ENCODE results near the gene LRRC56.

Gene LRRC56

GRCh38 chr11:598005-598680 lies 60.8 kb downstream of the LRRC56 start:
- DNase-seq (ENCODE audit: low read depth in 2 of 2), result no peak

GRCh38 chr11:601573-602245 lies 64.4 kb downstream of the LRRC56 start:
- no peak for DNase-seq (ENCODE audit: low read depth in 2 of 2)

GRCh38 chr11:603154-603553 lies 65.8 kb downstream of the LRRC56 start:
- no peak for DNase-seq (ENCODE audit: low read depth in 2 of 2)

Measured in stimulated activated CD4-positive, alpha-beta T cell treated with anti-CD3 and anti-CD28 coated beads, Interleukin-1b, Interleukin-23, amount 100 ng/mL, for 4 hours (primary cell).